HG03558 (cell line): ENCODE results near the gene COL18A1.
"Not testable (repeated sequence)": the region's sequence is repeated elsewhere in the genome, so short reads cannot be mapped to it uniquely, and the experiment has no call there.

Experiments
- ATAC-seq: cut with Tn5 transposase; IDR thresholded peaks from one replicate; pipeline ENCODE4 v1.9.1; 2021; ENCODE audit warnings: moderate number of reproducible peaks; ENCODE audit not compliant: unreplicated experiment; ENCODE audit errors: extremely low read depth

Gene COL18A1

GRCh38 chr21:45549626-45550463 lies 144.9 kb downstream of the COL18A1 start:
- ATAC-seq = no peak

DNA sequence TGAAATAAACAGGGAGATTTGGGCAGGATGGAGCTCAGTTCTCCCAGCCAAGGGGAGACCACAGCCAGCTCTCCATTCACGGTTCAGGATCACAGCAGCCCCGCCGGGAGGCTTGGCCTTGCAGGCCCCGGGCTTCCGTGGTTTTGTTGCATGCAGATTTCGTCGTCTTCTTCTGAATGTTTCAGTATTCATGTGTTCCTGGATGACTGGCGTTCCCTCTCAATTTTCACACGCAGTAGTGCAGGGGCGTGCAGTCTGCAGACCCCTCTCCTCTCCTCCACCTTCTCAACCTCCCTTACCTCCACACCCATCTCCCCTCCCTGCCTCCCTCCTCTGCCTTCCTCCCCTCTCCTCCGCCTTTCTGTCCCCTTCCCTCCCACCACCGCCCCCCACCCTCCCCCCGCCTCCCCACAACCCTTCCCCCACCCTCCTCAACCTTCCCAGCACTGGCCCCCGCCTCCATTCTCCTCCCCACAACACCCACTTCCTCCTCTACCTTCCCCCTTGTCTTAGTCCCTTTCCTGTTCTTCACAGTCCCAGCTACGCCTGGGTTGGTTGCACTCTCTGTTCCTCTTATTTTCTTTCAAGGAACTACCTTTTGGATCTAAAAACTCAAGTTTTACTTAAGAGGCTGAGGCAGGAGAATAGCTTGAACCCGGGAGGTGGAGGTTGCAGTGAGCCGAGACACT lies 145.7 kb downstream of the COL18A1 start:
- ATAC-seq = no peak

- ATAC-seq = no peak
Measured at GRCh38 chr21:45551316-45551715, 146.4 kb downstream of the COL18A1 start.

DNA sequence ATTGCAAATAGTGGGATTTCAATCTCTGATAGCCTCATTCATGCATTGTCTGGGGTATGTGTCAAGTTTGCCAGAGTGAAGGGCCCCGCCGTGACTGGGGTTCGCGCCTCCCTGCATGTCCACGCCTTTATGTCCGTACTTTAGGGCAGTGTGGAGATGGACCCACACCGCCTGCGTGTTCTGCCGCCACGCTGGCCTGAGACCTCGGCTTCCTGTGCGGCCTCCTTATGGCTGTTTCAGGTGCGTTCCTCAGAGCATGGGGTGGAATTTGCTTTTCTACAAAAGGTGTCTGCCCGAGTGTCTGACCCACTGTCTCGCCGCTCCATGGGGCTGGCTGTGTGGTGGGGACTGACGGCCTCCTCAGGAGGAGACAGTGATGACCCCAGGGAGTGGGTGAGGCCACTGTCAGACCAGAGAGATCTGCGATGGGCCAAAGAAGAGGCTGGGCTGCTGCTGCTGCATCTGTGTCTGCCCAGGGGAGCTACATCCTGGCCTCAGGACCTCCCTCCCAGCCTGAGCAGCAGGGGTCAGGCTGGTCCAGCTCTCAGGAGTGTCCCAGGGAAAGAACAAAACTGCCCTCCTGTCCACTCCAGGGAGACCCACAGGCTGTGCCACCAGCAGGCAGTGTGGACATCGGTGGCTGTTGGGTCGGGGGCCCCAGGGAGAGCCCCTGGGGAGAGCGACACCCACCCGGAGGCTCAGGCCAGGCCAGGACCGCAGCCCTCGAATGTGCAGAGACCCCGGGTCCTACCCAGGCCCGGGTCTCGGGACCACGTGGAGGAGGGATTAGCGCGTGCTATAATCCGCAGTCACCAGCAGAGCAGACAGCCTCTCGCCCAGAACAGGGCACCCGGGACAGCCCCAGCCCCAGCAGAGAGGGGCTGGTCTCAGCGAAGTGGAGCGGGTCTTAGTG lies 147.1 kb downstream of the COL18A1 start:
- no peak for ATAC-seq

DNA sequence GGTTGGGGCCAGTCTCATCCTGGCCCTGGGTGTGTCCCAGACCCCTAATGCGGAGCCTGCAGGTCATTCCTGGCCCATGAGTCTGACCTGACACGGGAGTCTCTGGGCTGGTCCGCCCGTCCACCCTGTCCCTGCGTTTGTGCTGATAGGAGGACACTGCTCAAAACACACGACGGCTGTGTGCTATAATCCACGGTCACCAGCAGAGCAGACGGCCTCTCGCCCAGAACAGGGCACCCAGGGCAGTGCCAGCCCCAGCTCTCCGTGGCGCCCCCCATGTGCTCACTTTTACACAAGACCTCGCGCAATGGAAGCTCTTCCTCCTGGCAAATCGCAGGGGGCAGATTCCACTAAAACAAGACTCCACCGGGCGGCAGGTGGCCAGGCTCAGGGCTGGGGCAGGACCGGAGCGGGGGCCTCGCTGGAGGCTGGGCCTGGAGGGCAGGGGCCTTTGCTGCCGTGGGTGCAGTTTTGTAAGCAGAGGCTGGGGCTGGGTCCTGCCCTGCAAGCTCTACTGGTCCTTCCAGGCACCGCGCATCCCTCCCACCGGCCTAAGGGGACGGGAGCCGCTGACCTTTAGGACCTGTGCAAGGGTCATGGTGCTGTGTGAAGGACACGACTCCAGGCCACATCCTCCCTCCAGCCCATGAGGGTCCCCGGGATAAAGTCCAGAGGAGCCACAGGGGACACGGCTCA lies 147.9 kb downstream of the COL18A1 start:
- no peak for ATAC-seq

DNA sequence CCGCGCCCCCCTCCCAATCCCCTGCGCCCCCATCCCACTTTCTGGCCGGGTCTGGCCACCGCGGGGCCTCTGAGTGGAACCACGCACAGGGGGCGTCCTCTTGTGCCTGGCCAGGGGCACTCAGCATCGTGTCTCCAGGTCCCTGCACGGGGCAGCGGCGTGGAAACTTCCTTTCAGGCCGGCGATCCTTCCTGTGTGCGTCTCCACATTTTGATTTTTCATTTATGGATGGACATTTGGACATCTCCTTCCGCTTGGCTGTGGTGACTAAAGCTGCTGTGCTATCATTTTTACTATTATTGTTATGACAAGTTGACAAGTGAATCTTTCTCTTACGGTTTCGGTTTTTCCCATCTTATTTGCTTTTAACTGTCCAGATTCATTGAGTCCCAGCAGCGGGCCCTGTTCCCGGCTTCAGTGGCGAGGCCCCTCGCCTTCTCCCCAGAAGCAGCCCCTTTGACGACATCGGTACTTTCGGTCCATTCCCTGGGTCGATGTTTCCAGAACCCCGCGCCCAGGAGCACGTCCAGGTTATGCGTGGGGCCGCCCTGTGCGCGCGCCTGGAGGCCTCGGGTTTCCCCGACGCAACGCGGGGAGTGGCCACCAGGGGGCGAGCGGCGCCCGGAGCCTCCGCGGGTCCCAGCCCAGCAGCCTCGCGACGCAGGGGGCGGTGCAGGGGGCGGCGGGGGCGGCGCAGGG lies 149.7 kb downstream of the COL18A1 start:
- no peak for ATAC-seq

DNA sequence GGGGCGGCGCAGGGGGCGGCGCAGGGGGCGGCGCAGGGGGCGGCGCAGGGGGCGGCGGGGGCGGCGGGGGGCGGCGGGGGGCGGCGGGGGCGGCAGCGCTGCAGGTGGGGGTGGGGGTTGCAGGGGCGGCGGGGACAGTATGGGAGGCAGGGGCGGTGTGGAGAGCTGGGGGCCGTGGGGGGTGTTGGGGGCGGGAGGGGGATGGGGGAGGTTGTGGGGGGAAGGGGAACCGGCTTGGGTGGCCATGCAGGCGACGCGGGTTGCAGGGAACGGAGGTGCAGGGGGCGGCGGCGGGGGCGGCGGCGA lies 150.2 kb downstream of the COL18A1 start:
- ATAC-seq = no peak

DNA sequence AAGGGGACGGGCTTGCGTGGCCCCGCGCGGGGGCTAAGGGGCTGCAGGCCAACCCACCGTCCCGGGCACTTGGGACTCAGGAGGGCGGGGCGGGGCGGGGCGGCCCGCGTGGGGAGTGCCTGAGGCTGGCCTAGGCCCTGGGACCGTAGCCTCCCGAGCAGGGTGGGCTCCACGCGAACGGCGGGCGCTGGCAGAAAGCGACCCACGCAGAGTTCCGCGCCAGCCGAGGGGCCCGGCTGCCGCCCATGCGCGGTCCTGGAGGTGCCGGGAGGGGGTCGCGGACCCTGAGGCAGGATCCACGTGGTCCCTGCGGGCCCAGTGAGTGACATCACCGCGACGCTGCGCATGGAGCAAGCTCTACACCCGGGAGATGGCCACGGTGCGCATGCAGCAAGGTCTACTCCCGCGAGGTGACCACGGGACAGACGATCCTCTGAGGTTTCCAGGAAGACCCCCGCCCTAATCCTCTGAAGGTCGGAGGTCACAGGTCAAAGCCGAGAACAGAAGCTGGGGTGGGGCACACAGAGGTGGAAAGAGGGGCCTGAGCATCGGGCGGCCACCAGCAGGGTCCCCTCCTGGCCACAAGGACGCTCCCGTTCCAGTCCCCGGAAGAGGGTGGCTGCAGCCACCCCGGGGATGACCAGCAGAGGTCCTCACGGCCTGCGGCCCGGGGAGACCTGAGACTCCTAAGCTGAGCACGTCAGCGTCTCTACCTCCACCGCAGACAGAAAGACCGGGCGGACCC lies 150.8 kb downstream of the COL18A1 start:
- no peak for ATAC-seq

DNA sequence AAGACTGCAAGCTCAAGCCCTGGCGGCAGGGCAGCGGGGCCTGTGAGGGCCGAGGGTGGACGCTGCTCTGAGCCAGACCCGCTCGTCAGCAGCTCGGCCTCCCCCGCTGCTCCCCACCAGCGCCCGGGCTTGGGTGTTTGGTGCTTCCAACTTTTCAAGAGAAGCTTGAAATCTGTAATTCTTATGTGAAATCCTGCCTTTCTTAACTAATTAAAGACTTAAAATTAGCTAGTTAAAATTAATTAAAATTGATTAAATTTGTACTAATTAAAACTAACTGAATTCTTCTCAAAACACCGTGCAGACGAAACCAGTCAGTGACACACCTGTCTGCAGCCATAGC lies 151.3 kb downstream of the COL18A1 start:
- no peak for ATAC-seq

DNA sequence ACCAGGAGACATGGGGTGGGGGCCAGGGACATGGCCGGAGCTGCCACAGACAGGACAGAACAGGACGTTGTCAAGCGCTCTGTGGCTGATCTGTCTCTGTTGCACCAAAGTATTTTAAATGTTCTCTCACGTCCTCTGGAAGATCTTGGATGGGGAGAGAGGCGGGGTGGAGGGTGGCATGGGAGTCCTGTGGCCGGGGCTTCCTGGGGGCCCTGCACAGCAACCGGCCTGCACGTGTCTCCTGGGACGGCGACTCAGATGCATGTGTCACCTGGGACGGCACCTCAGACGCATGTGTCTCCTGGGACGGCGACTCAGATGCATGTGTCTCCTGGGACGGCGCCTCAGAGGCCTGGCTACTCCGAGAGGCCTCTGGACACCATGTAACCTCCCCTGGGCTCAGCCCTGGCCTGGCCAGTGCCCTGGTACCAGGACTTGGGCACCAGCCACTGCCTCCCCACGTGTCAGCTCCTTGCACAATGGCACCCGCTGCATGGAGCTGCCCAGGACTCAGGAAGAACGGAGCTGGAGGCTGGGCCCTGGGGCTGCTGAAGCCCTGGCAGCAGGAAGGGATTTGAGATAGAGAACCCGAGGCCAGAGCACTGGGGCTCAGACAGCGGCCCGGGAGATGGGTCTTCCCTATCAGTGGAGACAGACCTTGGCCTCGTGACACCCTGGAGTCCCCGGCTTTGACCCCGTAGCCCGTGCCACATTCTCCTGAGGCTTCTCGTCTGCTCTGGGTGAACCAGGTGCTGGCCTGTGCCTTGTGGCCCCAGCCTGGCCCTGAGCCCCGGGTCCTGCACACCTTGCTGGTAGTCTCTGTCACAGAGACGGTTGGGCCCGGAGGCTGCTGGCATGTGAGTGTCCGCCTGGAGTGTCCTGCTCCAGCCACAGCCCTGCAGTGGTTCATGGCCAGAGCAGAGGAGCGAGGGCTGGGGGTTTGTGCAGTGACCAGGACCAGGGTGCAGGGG lies 152.0 kb downstream of the COL18A1 start:
- ATAC-seq = no peak

- ATAC-seq = no peak
Measured at GRCh38 chr21:45557616-45558043, 152.7 kb downstream of the COL18A1 start.

- ATAC-seq = no peak
Measured at GRCh38 chr21:45558044-45558721, 153.2 kb downstream of the COL18A1 start.

DNA sequence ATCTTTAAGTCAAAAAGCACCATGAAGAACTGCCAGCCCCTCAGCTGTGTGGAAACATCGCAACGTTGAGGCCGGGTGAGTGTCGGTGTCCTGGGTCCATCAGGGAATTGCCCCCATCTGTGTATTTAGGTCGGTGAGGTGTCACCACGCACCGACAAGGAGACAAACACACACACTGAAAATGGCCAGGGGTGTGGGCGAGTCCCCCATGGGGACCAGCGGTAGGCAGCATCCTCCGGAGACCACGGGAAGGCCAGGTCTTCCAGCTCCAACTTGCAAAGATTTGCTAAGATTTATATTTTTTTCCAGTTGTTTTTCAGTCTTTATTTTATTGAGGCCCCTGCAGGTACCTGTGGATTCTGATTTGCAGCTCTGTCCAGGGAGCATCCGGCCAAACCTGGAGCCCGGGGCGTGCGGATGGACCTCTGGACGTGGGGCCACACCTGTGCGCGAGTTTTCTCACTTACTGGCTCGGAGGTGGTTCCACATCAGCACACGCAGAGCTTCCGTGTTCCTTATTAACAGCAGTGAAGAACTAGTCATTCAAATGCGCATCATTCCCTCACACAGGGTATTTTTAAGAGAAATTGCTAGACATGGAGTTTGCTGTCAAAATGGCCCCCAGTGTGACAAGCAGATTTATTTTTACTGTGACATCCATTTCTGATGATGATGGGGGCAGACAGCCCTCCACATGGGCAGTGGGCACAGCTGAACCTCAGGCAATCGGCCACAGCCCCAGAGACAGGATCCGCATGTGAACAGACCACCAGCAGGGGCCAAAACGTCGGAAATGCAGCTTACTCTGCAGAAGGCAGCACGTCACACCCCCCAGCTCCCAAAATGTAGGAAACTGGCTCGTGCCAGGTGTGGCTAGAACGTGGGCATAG lies 154.5 kb downstream of the COL18A1 start:
- ATAC-seq = no peak

GRCh38 chr21:45560106-45561021 lies 155.4 kb downstream of the COL18A1 start:
- no peak for ATAC-seq

- ATAC-seq = not testable (repeated sequence)
Measured at GRCh38 chr21:45561241-45561640, 156.3 kb downstream of the COL18A1 start.
